K562 (cell line): ENCODE measurements around the gene EIF3K.

Experiments used
- ATF6 ChIP-seq: sonication (generic); formaldehyde crosslinking; IDR thresholded peaks from 2 replicates; pipeline ENCODE4 v1.4.0; 2020; ENCODE audit warnings: mild to moderate bottlenecking, missing genetic modification reagents
- E2F1 ChIP-seq: sonication (generic); formaldehyde crosslinking; IDR thresholded peaks from 2 replicates; pipeline ENCODE4 v1.8.1; 2023; ENCODE audit warnings: mild to moderate bottlenecking, missing genetic modification reagents, moderate library complexity
- HMGN3 ChIP-seq: IDR thresholded peaks from 2 replicates; pipeline ENCODE4 v1.6.1; 2011; ENCODE audit warnings: borderline replicate concordance, low read depth, mild to moderate bottlenecking, mixed read lengths, low read length; ENCODE audit not compliant: insufficient read length; ENCODE audit errors: extremely low read depth
- NUFIP1 ChIP-seq: fragments of 450-650 bp; IDR thresholded peaks from 2 replicates; pipeline ENCODE4 v1.6.1; 2018; ENCODE audit not compliant: partially characterized antibody
- PCBP1 ChIP-seq: fragments of 200-400 bp; formaldehyde crosslinking; IDR thresholded peaks from 2 replicates; pipeline ENCODE4 v1.6.1; 2018; ENCODE audit warnings: mild to moderate bottlenecking, low read depth, low read length; ENCODE audit not compliant: poor library complexity, severe bottlenecking
- POLR2A ChIP-seq: fragments of 450-650 bp; conservative IDR thresholded peaks from 2 replicates; pipeline ENCODE4 v1.6.1; 2016
- RAD21 ChIP-seq, 2 experiments: fragments of 250-450 bp in 1 of 2; fragments of 450-650 bp in 1 of 2; sonication (Bioruptor Pico) in 1 of 2; formaldehyde crosslinking in 1 of 2; IDR thresholded peaks in 1 of 2; conservative IDR thresholded peaks in 1 of 2; 2 replicates each; pipeline versions ENCODE4 v1.4.0 to v1.8.0; 2020 to 2022; ENCODE audit warnings: mild to moderate bottlenecking in 2 of 2, moderate library complexity in 1 of 2
- STAT6 ChIP-seq: sonication (generic); formaldehyde crosslinking; IDR thresholded peaks from 2 replicates; pipeline ENCODE4 v1.8.1; 2023; ENCODE audit warnings: mild to moderate bottlenecking, missing genetic modification reagents

GRCh38 chr19:38597075-38597474, 21.9 kb upstream of the EIF3K start:
- no peak for TF ChIP-seq NUFIP1
- no peak for TF ChIP-seq HMGN3
- no peak for TF ChIP-seq E2F1 (CRISPR knock-in tag)
- TF ChIP-seq POLR2A, result no peak
- no peak for TF ChIP-seq ATF6
- no peak for TF ChIP-seq PCBP1
- no peak for TF ChIP-seq RAD21 (CRISPR knock-in tag; conservative IDR thresholded peaks at IDR 0.05 in 1 of 2, IDR thresholded peaks at IDR 0.05 in 1 of 2)
- no peak for TF ChIP-seq STAT6 (CRISPR knock-in tag)
